HK-2 (cell line): ENCODE results near the gene PLEKHA7.
"Not testable (repeated sequence)": the region's sequence is repeated elsewhere in the genome, so short reads cannot be mapped to it uniquely, and the experiment has no call there.

Experiments used
- DNase-seq: peaks from one replicate; pipeline ENCODE4 v3.0.0-alpha.2; 2018; ENCODE audit not compliant: unreplicated experiment

The PLEKHA7 gene

GRCh38 chr11:16880184-16880801, 133.9 kb downstream of the PLEKHA7 start:
- no peak for DNase-seq

GRCh38 chr11:16879690-16880089, 134.5 kb downstream of the PLEKHA7 start:
- DNase-seq: no peak

GRCh38 chr11:16876837-16877236, 137.4 kb downstream of the PLEKHA7 start:
- no peak for DNase-seq

GRCh38 chr11:16876053-16876752, 138.0 kb downstream of the PLEKHA7 start:
- no peak for DNase-seq

GRCh38 chr11:16874275-16874975, 139.8 kb downstream of the PLEKHA7 start:
- no peak for DNase-seq

- DNase-seq: no peak
Measured at GRCh38 chr11:16873289-16873688, 140.9 kb downstream of the PLEKHA7 start.

- DNase-seq: no peak
Measured at GRCh38 chr11:16871368-16871767, 142.8 kb downstream of the PLEKHA7 start.

- DNase-seq: no peak
Measured at GRCh38 chr11:16867097-16867496, 147.1 kb downstream of the PLEKHA7 start.

- DNase-seq: not testable (repeated sequence)
Measured at GRCh38 chr11:16864428-16864827, 149.8 kb downstream of the PLEKHA7 start.

- DNase-seq: no peak
Measured at GRCh38 chr11:16863389-16863788, 150.8 kb downstream of the PLEKHA7 start.

- no peak for DNase-seq
Measured at GRCh38 chr11:16862726-16863125, 151.5 kb downstream of the PLEKHA7 start.

- DNase-seq: no peak
Measured at GRCh38 chr11:16861862-16862261, 152.4 kb downstream of the PLEKHA7 start.

- DNase-seq: no peak
Measured at GRCh38 chr11:16860617-16861016, 153.6 kb downstream of the PLEKHA7 start.

- DNase-seq: no peak
Measured at GRCh38 chr11:16859651-16860050, 154.6 kb downstream of the PLEKHA7 start.

- DNase-seq: no peak
Measured at GRCh38 chr11:16857186-16857585, 157.0 kb downstream of the PLEKHA7 start.

GRCh38 chr11:16856022-16856471, 158.2 kb downstream of the PLEKHA7 start:
- no peak for DNase-seq

GRCh38 chr11:16854979-16855378, 159.2 kb downstream of the PLEKHA7 start:
- DNase-seq: no peak

- no peak for DNase-seq
Measured at GRCh38 chr11:16853859-16854258, 160.4 kb downstream of the PLEKHA7 start.

GRCh38 chr11:16853266-16853665, 160.9 kb downstream of the PLEKHA7 start:
- DNase-seq: no peak

- DNase-seq: no peak
Measured at GRCh38 chr11:16846305-16846704, 167.9 kb downstream of the PLEKHA7 start.

- DNase-seq: no peak
Measured at GRCh38 chr11:16844268-16844771, 169.9 kb downstream of the PLEKHA7 start.

GRCh38 chr11:16843294-16843693, 170.9 kb downstream of the PLEKHA7 start:
- no peak for DNase-seq

GRCh38 chr11:16841984-16842383, 172.2 kb downstream of the PLEKHA7 start:
- no peak for DNase-seq
